Right lobe of liver (tissue), 6 donors: ENCODE measurements around the gene LAMB1. TPM values are rescaled to one million over a fixed set of nuclear protein-coding genes. Genes with fewer than 3 reads are reported as not detected.
"Not testable (repeated sequence)": the region's sequence is repeated elsewhere in the genome, so short reads cannot be mapped to it uniquely, and the experiment has no call there.

Experiments
- ATAC-seq, 4 donors: fragments of 200-7000 bp; cut with Tn5 transposase; one replicate each; pipeline ENCODE4 v1.9.1; 2020; ENCODE audit warnings: mild to moderate bottlenecking in 4 of 4, moderate library complexity in 4 of 4
- DNase-seq, 3 donors: peaks; one replicate each; pipeline ENCODE4 v3.0.0-alpha.2; 2020
- H3K27ac ChIP-seq, 3 donors: fragments of 200-600 bp; one replicate each; pipeline ENCODE4 v1.8.0; 2022
- H3K27me3 ChIP-seq, 2 donors: fragments of 200-600 bp; one replicate each; pipeline ENCODE4 v1.8.0; 2022
- H3K36me3 ChIP-seq, 4 donors: fragments of 200-600 bp; sonication (generic) in 1 of 4; one replicate each; pipeline versions ENCODE4 v1.5.1 to v1.8.0; 2017 to 2022; ENCODE audit warnings: control low read depth in 1 of 4
- H3K4me1 ChIP-seq, 4 donors: fragments of 200-600 bp; sonication (generic) in 1 of 4; one replicate each; pipeline versions ENCODE4 v1.5.1 to v1.8.0; 2017 to 2022; ENCODE audit warnings: control low read depth in 1 of 4
- H3K4me3 ChIP-seq, 3 donors: fragments of 200-600 bp; one replicate each; pipeline ENCODE4 v1.8.0; 2022
- H3K9me3 ChIP-seq, 4 donors: fragments of 200-600 bp; sonication (generic) in 1 of 4; one replicate each; pipeline versions ENCODE4 v1.5.1 to v1.8.0; 2017 to 2022; ENCODE audit warnings: control low read depth in 1 of 4
- CTCF ChIP-seq, 4 donors: fragments of 200-600 bp in 3 of 4; fragments of 450-650 bp in 1 of 4; IDR thresholded peaks; one replicate each; pipeline versions ENCODE4 v1.5.1 to v1.8.0; 2016 to 2022; ENCODE audit warnings: antibody characterized with exemption in 4 of 4, mild to moderate bottlenecking in 2 of 4
- POLR2A ChIP-seq: fragments of 450-650 bp; IDR thresholded peaks from one replicate; pipeline ENCODE4 v1.6.1; 2017; ENCODE audit warnings: antibody characterized with exemption, mild to moderate bottlenecking
- WGBS: methylation state at CpG from one replicate; pipeline ENCODE4 v1.1.6; 2018; ENCODE audit warnings: low coverage, low lambda C conversion rate; ENCODE audit not compliant: insufficient coverage; ENCODE audit errors: missing lambda C conversion rate; 5-methylcytosine and 5-hydroxymethylcytosine counted together
- intact Hi-C, 2 donors: fragments of 100-400 bp; cut with DNase I; formaldehyde crosslinking; loops; one replicate each; pipeline versions ENCODE4 v1.11.2 to v1.14.1; 2022
- total RNA-seq, 6 experiments: library from RNA; depleted of rRNA in 2 of 6; stranded (reverse); fragments of >200 nt in 2 of 6; fragmentation: NEBNext Ultra II Directional in 3 of 6; extraction: Animal tissue kit (Norgen Biotek cat#: 25700) in 3 of 6; gene quantifications; one replicate each; pipeline versions ENCODE4 v1.1.0 to v1.2.4, GENCODE V29; 2016 to 2023
- donor health status: DM: no; HTN: yes; CAD: no.
- donor health status: DM: no; HTN: no; CAD: no.
- donor health status: DM: no; HTN: no; CAD: no.
- donor health status: DM: no; HTN: yes; CAD: no.
- donor health status: DM: no; HTN: yes; CAD: no.

LAMB1 gene
- total RNA-seq, 6 experiments from 2014 or later = 14.9 to 61.0 (median 28.9) TPM

- WGBS = 69% methylated on average over 1 of the region's 1 CpG
- H3K4me3 ChIP-seq = no peak overlapping the region
- TF ChIP-seq POLR2A (no peak), CTCF (IDR thresholded peaks at IDR 0.05) (no peak)
- no peaks in the 10 kb centered on the region for H3K9me3 ChIP-seq
- intact Hi-C loops = no loop called here
- no peaks in the 10 kb centered on the region for H3K4me1 ChIP-seq
- DNase-seq (no peak), ATAC-seq (no peak)
- no peaks in the 10 kb centered on the region for H3K27me3 ChIP-seq
- no peak overlapping the region for H3K27ac ChIP-seq
- no peaks in the 10 kb centered on the region for H3K36me3 ChIP-seq
Measured at GRCh38 chr7:108037741-108038140, 34.8 kb upstream of the LAMB1 start.

GRCh38 chr7:108037140-108037539, 34.2 kb upstream of the LAMB1 start:
- Histone ChIP-seq H3K4me1 (no peaks in the 10 kb centered on the region), H3K27me3 (no peaks in the 10 kb centered on the region), H3K9me3 (no peaks in the 10 kb centered on the region), H3K27ac (no peak overlapping the region), H3K4me3 (no peak overlapping the region), H3K36me3 (no peaks in the 10 kb centered on the region)
- intact Hi-C loops = no loop called here
- DNase-seq = no peak
- WGBS = 83% methylated on average over 3 of the region's 3 CpGs
- ATAC-seq = no peak
- TF ChIP-seq POLR2A = no peak
- no peak for TF ChIP-seq CTCF (IDR thresholded peaks at IDR 0.05)

- 53% methylated on average over 2 of the region's 2 CpGs for WGBS
- H3K4me1 ChIP-seq = no peaks in the 10 kb centered on the region
- TF ChIP-seq POLR2A (no peak), CTCF (IDR thresholded peaks at IDR 0.05) (no peak)
- H3K4me3 ChIP-seq = no peak overlapping the region
- no peaks in the 10 kb centered on the region for H3K9me3 ChIP-seq
- intact Hi-C loops = no loop called here
- DNase-seq (no peak), ATAC-seq (no peak)
- no peaks in the 10 kb centered on the region for H3K36me3 ChIP-seq
- H3K27ac ChIP-seq = no peak overlapping the region
- H3K27me3 ChIP-seq = no peaks in the 10 kb centered on the region
Measured at GRCh38 chr7:108034586-108034985, 31.6 kb upstream of the LAMB1 start.

- ATAC-seq = no peak
- Histone ChIP-seq H3K4me1 (no peaks in the 10 kb centered on the region), H3K27ac (no peak overlapping the region), H3K27me3 (no peaks in the 10 kb centered on the region), H3K9me3 (no peaks in the 10 kb centered on the region), H3K36me3 (no peaks in the 10 kb centered on the region), H3K4me3 (no peak overlapping the region)
- no peak for TF ChIP-seq POLR2A
- TF ChIP-seq CTCF (IDR thresholded peaks at IDR 0.05) = no peak
- WGBS = 81% methylated on average over 5 of the region's 5 CpGs
- no peak for DNase-seq
- intact Hi-C loops = no loop called here
Measured at GRCh38 chr7:108033776-108034497, 31.0 kb upstream of the LAMB1 start.

GRCh38 chr7:108033309-108033708, 30.3 kb upstream of the LAMB1 start:
- 74% methylated on average over 8 of the region's 8 CpGs for WGBS
- not testable (repeated sequence) for H3K27ac ChIP-seq, H3K4me3 ChIP-seq

More at GRCh38 chr7:108033309-108033708, 30.3 kb upstream of the LAMB1 start:
- H3K36me3 ChIP-seq, ATAC-seq, DNase-seq, H3K27me3 ChIP-seq, H3K9me3 ChIP-seq, intact Hi-C loops, H3K4me1 ChIP-seq: not testable (repeated sequence)
